HAP-1 (cell line): ENCODE measurements around the gene IDH3B.

Experiments
- DNase-seq, 2 experiments: peaks; one replicate each; pipeline ENCODE4 v3.0.0-alpha.2; 2016 to 2020; ENCODE audit warnings: low spot score in 2 of 2
- H3K27me3 ChIP-seq: fragments of 250-450 bp; sonication (Bioruptor Pico); 2 replicates; pipeline ENCODE4 v1.5.1; 2020; ENCODE audit warnings: low read depth, mild to moderate bottlenecking, moderate library complexity
- H3K36me3 ChIP-seq: fragments of 250-450 bp; sonication (Bioruptor Pico); replicated peaks from 2 replicates; pipeline ENCODE4 v1.5.1; 2020; ENCODE audit warnings: mild to moderate bottlenecking
- H3K4me1 ChIP-seq: fragments of 250-450 bp; sonication (Bioruptor Pico); 2 replicates; pipeline ENCODE4 v1.5.1; 2020; ENCODE audit warnings: mild to moderate bottlenecking
- H3K4me3 ChIP-seq: fragments of 250-450 bp; sonication (Bioruptor Pico); 2 replicates; pipeline ENCODE4 v1.5.1; 2020; ENCODE audit warnings: mild to moderate bottlenecking, moderate library complexity
- H3K9me3 ChIP-seq: fragments of 250-450 bp; sonication (Bioruptor Pico); 2 replicates; pipeline ENCODE4 v1.5.1; 2020; ENCODE audit warnings: mild to moderate bottlenecking, moderate library complexity
- in situ Hi-C: fragments of 300-500 bp; cut with MboI; formaldehyde crosslinking; loops from 3 replicates; pipeline ENCODE4 v1.14.3; 2020; ENCODE audit warnings: low sequenced_read_pairs, inconsistent platforms, mixed read lengths

Gene IDH3B

DNA sequence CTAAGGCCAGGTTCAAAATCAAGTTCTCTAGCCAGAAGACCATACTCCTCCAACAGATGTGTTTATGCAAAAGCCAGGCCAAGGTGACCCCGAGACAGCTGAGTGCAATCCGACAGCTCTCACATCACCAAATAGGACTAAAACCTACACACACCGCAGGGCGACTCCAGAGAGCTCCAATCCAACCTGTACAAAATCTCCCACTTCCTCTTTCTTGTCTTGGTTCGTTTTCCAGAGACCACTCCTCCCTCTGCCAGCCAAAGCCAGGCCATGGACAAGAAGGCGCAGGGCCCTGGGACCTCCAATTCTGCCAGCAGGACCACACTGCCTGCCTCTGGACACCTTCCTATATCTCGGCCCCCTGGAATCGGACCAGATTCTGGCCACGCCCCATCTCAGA, 23.1 kb downstream of the IDH3B start:
- Histone ChIP-seq H3K4me1 (no peaks in the 10 kb centered on the region), H3K27me3 (no peaks in the 10 kb centered on the region), H3K36me3 (no peaks in the 10 kb centered on the region), H3K9me3 (no peaks in the 10 kb centered on the region), H3K4me3 (no peak overlapping the region)
- in situ Hi-C loops: loop anchor here (10.0 kb wide), 1 partner anchor 116 kb away; no protein-coding TSS in a partner anchor
- DNase-seq: no peak

DNA sequence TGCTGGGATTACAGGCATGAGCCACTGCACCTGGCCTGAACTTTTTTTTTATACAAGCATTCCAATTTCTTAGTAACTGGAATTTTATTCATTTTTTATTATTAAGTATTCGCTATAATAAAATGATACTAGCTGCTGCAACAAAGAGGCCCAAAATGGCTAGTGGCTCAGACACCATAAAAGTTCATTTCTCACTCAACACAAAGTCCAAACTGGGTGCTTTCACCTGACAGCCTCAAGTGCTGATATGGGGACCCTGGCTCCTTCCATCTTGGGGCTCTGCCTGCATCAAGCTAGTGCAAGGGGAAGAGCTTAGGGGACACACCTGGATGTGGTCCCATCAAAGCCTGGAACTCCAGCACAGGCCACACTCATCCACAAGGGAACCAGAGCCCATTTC, 23.8 kb downstream of the IDH3B start:
- in situ Hi-C loops: loop anchor here (10.0 kb wide), 1 partner anchor 115 kb away; no protein-coding TSS in a partner anchor
- no peak for DNase-seq
- H3K4me1 ChIP-seq: no peaks in the 10 kb centered on the region
- H3K4me3 ChIP-seq: no peak overlapping the region
- peaks cover 3% of the 10 kb centered on the region; the same call in 1 of the 2 replicates for H3K27me3 ChIP-seq
- H3K9me3 ChIP-seq: no peaks in the 10 kb centered on the region
- H3K36me3 ChIP-seq: no peaks in the 10 kb centered on the region

DNA sequence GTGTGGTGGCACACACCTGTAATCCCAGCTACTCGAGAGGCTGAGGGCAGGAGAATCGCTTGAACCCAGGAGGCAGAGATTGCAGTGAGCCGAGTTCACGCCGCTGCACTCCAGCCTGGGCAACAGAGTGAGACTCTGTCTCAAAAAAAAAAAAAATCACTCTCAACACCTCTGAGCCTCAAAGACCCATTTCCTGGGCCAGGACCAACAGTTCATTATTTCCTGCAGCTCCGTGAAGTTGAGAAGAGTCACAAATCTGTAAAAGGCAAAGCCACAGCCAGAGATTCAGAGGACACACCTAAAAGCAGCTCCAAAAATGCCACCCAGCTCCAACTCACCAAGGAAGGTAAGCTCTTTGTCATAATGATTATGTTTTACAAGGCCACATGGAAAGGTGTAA, 26.8 kb downstream of the IDH3B start:
- H3K4me1 ChIP-seq: no peaks in the 10 kb centered on the region
- in situ Hi-C loops: no loop called here
- H3K27me3 ChIP-seq: peaks cover 26% of the 10 kb centered on the region
- no peak for DNase-seq
- H3K9me3 ChIP-seq: no peaks in the 10 kb centered on the region
- H3K4me3 ChIP-seq: no peak overlapping the region
- no peaks in the 10 kb centered on the region for H3K36me3 ChIP-seq

DNA sequence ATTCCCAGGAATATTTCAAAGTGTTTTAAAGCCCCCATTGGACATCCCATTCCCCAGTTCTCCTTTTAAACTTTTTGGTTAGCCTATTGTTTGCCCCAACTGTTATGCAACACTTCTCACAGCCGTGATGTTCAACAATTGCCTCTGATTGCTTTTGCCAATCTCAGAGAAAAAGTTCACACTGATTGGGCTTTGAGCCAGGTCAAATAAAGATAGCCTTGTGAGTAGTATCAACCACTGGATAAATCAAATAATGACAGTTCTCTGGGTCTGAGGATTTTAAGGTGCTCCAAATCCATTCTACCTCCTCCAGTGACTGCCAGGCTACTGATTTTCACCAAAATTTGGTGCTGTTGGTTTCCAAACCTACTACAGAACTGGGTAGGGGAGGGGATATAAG, 30.6 kb downstream of the IDH3B start:
- no peaks in the 10 kb centered on the region for H3K36me3 ChIP-seq
- no peak overlapping the region for H3K4me3 ChIP-seq
- no peaks in the 10 kb centered on the region for H3K4me1 ChIP-seq
- in situ Hi-C loops: no loop called here
- no peak for DNase-seq
- H3K9me3 ChIP-seq: no peaks in the 10 kb centered on the region
- peaks cover 38% of the 10 kb centered on the region for H3K27me3 ChIP-seq

DNA sequence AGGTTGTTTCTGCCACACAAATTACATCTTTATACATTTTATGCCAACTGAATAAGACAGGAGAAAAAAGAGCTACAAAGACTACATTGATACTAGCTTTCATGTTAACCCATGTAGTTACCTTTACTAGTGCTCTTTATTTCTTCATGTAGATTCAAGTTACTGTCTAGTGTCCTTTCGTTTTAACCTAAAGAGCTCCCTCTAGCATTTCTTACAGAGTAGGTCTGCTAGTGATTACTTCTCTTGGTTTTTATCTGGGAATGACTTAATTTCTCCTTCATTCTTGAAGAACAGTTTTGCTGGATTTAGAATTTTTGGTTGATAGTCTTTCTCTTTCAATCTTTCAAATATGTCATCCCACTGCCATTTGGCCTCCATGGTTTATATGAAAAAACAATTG, 32.8 kb downstream of the IDH3B start:
- peaks cover 38% of the 10 kb centered on the region for H3K27me3 ChIP-seq
- no peak overlapping the region for H3K4me3 ChIP-seq
- no peaks in the 10 kb centered on the region for H3K36me3 ChIP-seq
- no peaks in the 10 kb centered on the region for H3K4me1 ChIP-seq
- DNase-seq: no peak
- peaks cover 4% of the 10 kb centered on the region for H3K9me3 ChIP-seq
- in situ Hi-C loops: no loop called here

DNA sequence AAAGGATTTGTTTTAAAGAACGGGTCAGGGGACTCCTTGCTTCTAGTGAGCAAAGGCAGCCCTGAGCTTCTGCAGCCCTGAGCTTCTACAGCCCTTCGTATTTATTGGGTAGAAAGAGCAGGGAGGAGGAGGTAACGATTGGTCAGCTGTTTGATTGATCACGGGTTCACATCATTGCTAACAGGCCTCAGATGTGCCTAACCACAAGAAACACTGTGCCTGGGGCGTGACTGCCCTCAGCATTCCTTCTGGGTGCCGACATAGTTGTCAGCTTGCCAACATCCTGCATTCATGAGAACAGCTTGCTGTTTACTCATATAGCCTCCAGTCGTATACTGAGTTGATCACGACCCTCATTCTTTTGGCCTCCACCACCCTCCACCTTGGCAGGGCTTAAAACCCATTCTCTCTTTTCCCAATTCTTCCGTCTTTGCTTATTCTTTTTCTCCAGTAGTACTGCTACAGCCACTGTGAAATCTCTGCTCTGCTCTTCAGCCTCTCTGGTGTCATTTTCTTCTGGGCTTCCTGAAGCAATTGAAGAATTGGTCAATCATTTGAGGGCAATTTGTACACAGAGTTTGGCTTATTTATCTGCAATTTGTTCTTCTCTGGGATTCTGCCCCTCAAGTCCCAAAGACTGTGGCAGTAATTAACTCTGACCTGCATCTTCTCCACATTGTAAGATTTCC, 37.0 kb downstream of the IDH3B start:
- in situ Hi-C loops: no loop called here

DNA sequence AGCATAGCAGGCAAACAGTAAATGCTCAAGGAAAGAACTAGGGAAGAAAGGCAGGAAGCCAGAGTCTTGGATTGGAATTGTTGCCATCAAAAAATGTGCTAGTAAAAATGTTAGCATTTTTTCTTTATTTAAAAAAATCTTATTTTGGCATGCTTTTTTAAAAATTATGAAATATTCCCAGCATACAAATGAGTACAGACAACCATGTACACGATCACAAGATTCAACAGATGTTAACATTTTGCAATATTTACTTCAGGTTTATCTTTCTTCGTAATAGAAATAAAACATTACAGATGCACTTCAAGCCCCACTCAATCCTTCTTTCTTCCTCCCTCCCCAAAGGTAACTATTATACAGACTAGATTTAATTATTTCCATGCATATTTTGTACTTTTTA, 39.0 kb downstream of the IDH3B start:
- peaks cover 15% of the 10 kb centered on the region for H3K27me3 ChIP-seq
- in situ Hi-C loops: no loop called here
- DNase-seq: no peak
- peaks cover 4% of the 10 kb centered on the region for H3K9me3 ChIP-seq
- no peak overlapping the region for H3K4me3 ChIP-seq
- no peaks in the 10 kb centered on the region for H3K36me3 ChIP-seq
- no peaks in the 10 kb centered on the region for H3K4me1 ChIP-seq

More for the DNA sequence above, 37.0 kb downstream of the IDH3B start:
- Histone ChIP-seq H3K27me3 (peaks cover 16% of the 10 kb centered on the region), H3K36me3 (no peaks in the 10 kb centered on the region), H3K4me1 (no peaks in the 10 kb centered on the region), H3K9me3 (peaks cover 4% of the 10 kb centered on the region), H3K4me3 (no peak overlapping the region)
- peak in 1 of 2 experiments; percentile 22 for DNase-seq

DNA sequence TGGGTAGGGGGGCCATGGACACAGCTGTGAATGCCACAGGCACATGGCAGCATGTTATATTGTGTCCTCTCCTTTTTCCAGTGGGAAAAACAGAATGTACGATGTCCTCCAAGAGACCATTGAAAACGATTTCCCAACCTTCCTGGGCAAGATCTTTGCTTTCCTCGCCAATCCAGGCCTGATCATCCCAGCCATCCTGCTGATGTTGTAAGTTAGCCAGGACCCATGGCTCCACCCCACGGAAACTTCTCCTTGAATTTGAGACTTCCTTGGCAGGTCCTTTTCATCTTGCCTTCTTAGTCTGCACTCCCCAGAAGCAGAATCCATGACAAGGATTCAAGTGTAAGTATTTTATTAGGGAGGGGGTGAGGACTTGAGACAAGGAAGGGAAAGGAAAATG, 39.8 kb downstream of the IDH3B start:
- Histone ChIP-seq H3K4me1 (no peaks in the 10 kb centered on the region), H3K4me3 (no peak overlapping the region), H3K36me3 (no peaks in the 10 kb centered on the region), H3K9me3 (peaks cover 4% of the 10 kb centered on the region), H3K27me3 (peaks cover 15% of the 10 kb centered on the region)
- in situ Hi-C loops: no loop called here
- DNase-seq: no peak

DNA sequence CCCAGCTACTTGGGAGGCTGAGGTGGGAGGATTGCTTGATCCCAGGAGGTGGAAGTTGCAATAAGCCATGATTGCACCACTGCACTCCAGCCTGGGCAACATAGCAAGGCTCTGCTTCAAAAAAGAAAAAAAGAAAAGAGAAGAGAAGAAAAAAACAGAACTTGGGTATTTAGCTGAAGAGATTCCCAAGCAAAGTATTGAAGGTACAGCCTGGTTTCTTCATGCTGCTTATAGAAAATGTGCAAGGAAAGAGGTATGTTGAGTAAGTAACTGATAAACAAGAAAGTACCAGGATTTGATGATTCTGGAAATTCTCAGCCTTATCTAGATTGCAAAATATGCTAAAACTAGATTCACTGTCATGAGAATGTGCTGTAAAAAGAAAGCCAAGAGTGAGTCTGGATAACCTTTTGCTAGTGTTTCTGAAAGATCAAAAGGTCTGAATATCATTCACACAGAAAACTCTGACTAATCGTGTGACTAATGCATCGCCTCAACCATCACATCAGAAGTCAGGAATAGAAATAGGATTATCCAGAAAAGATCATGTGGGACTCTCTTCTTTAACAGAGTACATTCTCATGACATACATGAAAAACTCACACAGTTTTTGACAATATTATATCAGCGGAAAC, 43.9 kb downstream of the IDH3B start:
- no peak for DNase-seq
- in situ Hi-C loops: no loop called here
- H3K27me3 ChIP-seq: peaks cover 19% of the 10 kb centered on the region

DNA sequence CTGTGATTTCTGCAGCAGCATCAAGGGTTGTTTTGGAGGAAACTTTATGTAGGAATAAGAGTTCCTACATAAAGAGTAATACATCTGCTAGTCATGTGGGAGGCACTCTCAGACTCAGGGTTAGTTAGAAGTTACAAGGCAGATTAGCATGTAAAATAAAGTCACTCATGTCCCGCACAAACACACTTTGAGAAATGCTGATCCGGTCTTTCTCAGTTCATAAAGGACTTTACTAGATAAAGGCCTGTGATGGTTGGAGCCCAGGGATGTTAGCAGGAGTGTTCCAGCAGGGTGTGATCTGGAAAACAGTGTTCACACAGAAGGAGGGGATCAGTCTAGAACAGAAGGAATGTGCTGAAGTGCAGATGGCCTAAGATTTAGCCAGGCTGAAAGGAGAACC, 44.7 kb downstream of the IDH3B start:
- Histone ChIP-seq H3K9me3 (no peaks in the 10 kb centered on the region; the same call in 1 of the 2 replicates), H3K4me1 (no peaks in the 10 kb centered on the region), H3K4me3 (no peak overlapping the region), H3K36me3 (no peaks in the 10 kb centered on the region), H3K27me3 (peaks cover 19% of the 10 kb centered on the region)
- no peak for DNase-seq
- in situ Hi-C loops: no loop called here

More for the DNA sequence above, 43.9 kb downstream of the IDH3B start:
- Histone ChIP-seq H3K36me3 (no peaks in the 10 kb centered on the region), H3K4me1 (no peaks in the 10 kb centered on the region), H3K4me3 (no peak overlapping the region), H3K9me3 (no peaks in the 10 kb centered on the region; the same call in 1 of the 2 replicates)

DNA sequence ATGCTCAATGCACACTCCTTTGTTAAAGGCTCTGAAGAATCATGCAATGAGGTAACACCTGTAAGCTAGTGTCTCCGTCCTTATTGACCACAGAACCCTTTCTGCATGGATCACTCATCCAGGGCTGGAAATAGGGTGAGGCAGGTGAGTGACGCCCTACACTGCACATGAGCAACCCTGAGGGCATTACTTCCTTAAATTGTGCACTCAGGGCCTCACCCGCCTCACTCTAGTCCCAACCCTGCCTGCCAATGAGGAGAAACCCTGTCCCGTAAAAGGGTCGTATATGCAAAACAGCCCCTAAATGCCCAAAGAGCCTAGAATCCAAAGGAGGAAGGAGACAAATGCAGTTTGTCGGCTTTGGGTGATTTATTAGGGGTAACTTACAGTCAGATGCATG, 45.2 kb downstream of the IDH3B start:
- H3K27me3 ChIP-seq: peaks cover 19% of the 10 kb centered on the region
- in situ Hi-C loops: no loop called here
- H3K4me1 ChIP-seq: no peaks in the 10 kb centered on the region
- no peak overlapping the region for H3K4me3 ChIP-seq
- DNase-seq: no peak
- no peaks in the 10 kb centered on the region for H3K36me3 ChIP-seq
- no peaks in the 10 kb centered on the region; the same call in 1 of the 2 replicates for H3K9me3 ChIP-seq

DNA sequence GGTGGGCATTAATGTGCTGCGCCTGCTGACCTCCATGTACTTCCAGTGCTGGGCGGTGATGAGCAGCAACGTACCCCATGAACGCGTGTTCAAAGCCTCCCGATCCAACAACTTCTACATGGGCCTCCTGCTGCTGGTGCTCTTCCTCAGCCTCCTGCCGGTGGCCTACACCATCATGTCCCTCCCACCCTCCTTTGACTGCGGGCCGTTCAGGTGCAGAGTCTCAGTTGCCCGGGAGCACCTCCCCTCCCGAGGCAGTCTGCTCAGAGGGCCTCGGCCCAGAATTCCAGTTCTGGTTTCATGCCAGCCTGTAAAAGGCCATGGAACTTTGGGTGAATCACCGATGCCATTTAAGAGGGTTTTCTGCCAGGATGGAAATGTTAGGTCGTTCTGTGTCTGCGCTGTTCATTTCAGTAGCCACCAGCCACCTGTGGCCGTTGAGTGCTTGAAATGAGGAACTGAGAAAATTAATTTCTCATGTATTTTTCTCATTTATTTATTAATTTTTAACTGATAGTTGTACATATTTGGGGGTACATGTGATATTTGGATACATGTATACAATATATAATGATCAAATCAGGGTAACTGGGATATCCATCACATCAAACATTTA, 46.8 kb downstream of the IDH3B start:
- no peak for DNase-seq
- Histone ChIP-seq H3K4me3 (no peak overlapping the region), H3K4me1 (no peaks in the 10 kb centered on the region), H3K36me3 (no peaks in the 10 kb centered on the region), H3K27me3 (peaks cover 12% of the 10 kb centered on the region), H3K9me3 (no peaks in the 10 kb centered on the region; the same call in 1 of the 2 replicates)
- in situ Hi-C loops: no loop called here

DNA sequence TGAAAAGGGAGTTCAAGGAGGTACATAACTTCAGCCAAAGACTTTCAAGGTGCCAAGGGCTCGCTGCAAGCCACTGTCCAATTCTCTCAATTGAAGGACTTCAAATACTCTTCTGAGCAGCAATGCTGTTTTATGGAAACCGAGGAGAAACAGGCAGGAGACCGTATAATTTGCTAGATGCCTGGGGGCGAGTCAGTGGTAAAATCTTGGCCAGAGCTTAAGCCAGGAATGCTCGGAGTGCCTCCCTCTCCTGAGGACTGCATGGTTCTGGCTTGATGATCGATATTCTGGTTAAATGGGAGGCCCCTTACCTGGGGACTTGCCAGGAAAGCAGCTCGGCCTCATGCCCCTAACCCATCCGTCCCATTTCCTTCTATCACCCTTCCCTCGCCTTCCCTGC, 47.4 kb downstream of the IDH3B start:
- in situ Hi-C loops: no loop called here
- Histone ChIP-seq H3K9me3 (no peaks in the 10 kb centered on the region; the same call in 1 of the 2 replicates), H3K4me1 (no peaks in the 10 kb centered on the region), H3K4me3 (no peak overlapping the region), H3K36me3 (no peaks in the 10 kb centered on the region), H3K27me3 (peaks cover 12% of the 10 kb centered on the region)
- DNase-seq: no peak

DNA sequence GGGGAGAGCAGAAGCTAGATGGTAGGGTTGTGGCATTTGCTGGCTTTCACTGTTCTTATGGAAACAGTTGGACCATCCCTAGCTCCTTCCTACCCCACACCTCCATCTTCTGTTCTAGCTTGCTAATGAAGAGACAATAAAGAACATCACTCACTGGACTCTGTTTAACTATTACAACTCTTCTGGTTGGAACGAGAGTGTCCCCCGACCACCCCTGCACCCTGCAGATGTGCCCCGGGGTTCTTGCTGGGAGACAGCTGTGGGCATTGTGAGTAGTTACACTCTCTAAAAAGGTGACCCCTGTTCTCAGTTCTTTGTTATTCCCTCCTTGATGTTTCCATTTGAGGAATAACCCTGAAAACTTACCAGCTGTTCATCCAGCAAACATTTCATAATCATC, 51.9 kb downstream of the IDH3B start:
- Histone ChIP-seq H3K9me3 (no peaks in the 10 kb centered on the region; the same call in 1 of the 2 replicates), H3K36me3 (no peaks in the 10 kb centered on the region), H3K27me3 (no peaks in the 10 kb centered on the region), H3K4me1 (no peaks in the 10 kb centered on the region), H3K4me3 (no peak overlapping the region)
- in situ Hi-C loops: no loop called here
- DNase-seq: no peak
